GM12873 (cell line): ENCODE results near the gene NUCB1.

Experiments
- CTCF ChIP-seq: IDR thresholded peaks from 2 replicates; pipeline ENCODE4 v1.5.1; 2012; ENCODE audit warnings: low read depth, mild to moderate bottlenecking, moderate library complexity, low read length, control low read depth; ENCODE audit not compliant: insufficient read depth; ENCODE audit errors: missing control alignments

NUCB1 gene

GRCh38 chr19:48914181-48914580, 14.1 kb downstream of the NUCB1 start:
- no peak for TF ChIP-seq CTCF

GRCh38 chr19:48915757-48916156, 15.6 kb downstream of the NUCB1 start:
- no peak for TF ChIP-seq CTCF

- TF ChIP-seq CTCF = no peak
Measured at GRCh38 chr19:48918071-48918470, 18.0 kb downstream of the NUCB1 start.

- TF ChIP-seq CTCF = no peak
Measured at GRCh38 chr19:48918801-48919247, 18.7 kb downstream of the NUCB1 start.

GRCh38 chr19:48920949-48921348, 20.8 kb downstream of the NUCB1 start:
- TF ChIP-seq CTCF = no peak

GRCh38 chr19:48921721-48922500, 21.8 kb downstream of the NUCB1 start:
- no peak for TF ChIP-seq CTCF

- TF ChIP-seq CTCF = no peak
Measured at GRCh38 chr19:48922548-48923490, 22.7 kb downstream of the NUCB1 start.
